Mucosa of rectum (tissue), 2 donors: Measurements from ENCODE around the gene KAT6B.
"Not testable (repeated sequence)": the region's sequence is repeated elsewhere in the genome, so short reads cannot be mapped to it uniquely, and the experiment has no call there.

Experiments used
- H3K27ac ChIP-seq, 2 donors: one replicate each; pipeline ENCODE4 v1.7.0; 2013; ENCODE audit warnings: inconsistent platforms in 2 of 2, low read depth in 2 of 2, low read length in 2 of 2
- H3K27me3 ChIP-seq, 2 donors: one replicate each; pipeline ENCODE4 v1.7.0; 2013; ENCODE audit warnings: low read length in 2 of 2; ENCODE audit not compliant: control insufficient read depth in 2 of 2, insufficient read depth in 2 of 2
- H3K36me3 ChIP-seq, 2 donors: one replicate each; pipeline ENCODE4 v1.7.0; 2013; ENCODE audit warnings: low read length in 2 of 2; ENCODE audit not compliant: control insufficient read depth in 2 of 2, insufficient read depth in 2 of 2
- H3K4me1 ChIP-seq, 2 donors: one replicate each; pipeline ENCODE4 v1.7.0; 2013; ENCODE audit warnings: low read length in 2 of 2, mild to moderate bottlenecking in 1 of 2; ENCODE audit not compliant: control insufficient read depth in 2 of 2, insufficient read depth in 2 of 2
- H3K4me3 ChIP-seq, 2 donors: one replicate each; pipeline ENCODE4 v1.7.0; 2013; ENCODE audit warnings: low read length in 2 of 2
- H3K9ac ChIP-seq, 2 donors: one replicate each; pipeline ENCODE4 v1.7.0; 2013; ENCODE audit warnings: low read length in 2 of 2, low read depth in 1 of 2, mild to moderate bottlenecking in 1 of 2
- H3K9me3 ChIP-seq, 2 donors: one replicate each; pipeline ENCODE4 v1.7.0; 2013; ENCODE audit warnings: low read length in 2 of 2; ENCODE audit not compliant: control insufficient read depth in 2 of 2
- donor health status: healthy.
- donor health status: Normal muscosa, but diverticular disease.

KAT6B gene

DNA sequence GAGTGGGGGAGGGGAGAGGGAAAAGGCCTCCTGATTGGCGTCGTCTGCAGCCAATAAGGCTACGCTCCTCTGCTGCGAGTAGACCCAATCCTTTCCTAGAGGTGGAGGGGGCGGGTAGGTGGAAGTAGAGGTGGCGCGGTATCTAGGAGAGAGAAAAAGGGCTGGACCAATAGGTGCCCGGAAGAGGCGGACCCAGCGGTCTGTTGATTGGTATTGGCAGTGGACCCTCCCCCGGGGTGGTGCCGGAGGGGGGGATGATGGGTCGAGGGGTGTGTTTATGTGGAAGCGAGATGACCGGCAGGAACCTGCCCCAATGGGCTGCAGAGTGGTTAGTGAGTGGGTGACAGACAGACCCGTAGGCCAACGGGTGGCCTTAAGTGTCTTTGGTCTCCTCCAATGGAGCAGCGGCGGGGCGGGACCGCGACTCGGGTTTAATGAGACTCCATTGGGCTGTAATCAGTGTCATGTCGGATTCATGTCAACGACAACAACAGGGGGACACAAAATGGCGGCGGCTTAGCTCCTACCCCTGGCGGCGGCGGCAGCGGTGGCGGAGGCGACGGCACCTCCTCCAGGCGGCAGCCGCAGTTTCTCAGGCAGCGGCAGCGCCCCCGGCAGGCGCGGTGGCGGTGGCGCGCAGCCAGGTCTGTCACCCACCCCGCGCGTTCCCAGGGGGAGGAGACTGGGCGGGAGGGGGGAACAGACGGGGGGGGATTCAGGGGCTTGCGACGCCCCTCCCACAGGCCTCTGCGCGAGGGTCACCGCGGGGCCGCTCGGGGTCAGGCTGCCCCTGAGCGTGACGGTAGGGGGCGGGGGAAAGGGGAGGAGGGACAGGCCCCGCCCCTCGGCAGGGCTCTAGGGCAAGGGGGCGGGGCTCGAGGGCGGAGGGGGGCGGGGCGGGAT, at the start of gene KAT6B:
TSS of gene KAT6B (plus strand) at position 459 of the 903 bp plus-strand sequence. CDS start 16,258 bp downstream, outside the sequence.
- Histone ChIP-seq H3K36me3 (no peaks in the 10 kb centered on the region), H3K27me3 (no peaks in the 10 kb centered on the region), H3K4me1 (peaks cover 20 to 26% of the 10 kb centered on the region in 2 donors), H3K9ac (peak within 1 kb of the TSS; percentile 79 to 94), H3K4me3 (peak within 1 kb of the TSS; percentile 86 to 92), H3K27ac (peak within 1 kb of the TSS; percentile 99 to 100), H3K9me3 (no peaks in the 10 kb centered on the region)

DNA sequence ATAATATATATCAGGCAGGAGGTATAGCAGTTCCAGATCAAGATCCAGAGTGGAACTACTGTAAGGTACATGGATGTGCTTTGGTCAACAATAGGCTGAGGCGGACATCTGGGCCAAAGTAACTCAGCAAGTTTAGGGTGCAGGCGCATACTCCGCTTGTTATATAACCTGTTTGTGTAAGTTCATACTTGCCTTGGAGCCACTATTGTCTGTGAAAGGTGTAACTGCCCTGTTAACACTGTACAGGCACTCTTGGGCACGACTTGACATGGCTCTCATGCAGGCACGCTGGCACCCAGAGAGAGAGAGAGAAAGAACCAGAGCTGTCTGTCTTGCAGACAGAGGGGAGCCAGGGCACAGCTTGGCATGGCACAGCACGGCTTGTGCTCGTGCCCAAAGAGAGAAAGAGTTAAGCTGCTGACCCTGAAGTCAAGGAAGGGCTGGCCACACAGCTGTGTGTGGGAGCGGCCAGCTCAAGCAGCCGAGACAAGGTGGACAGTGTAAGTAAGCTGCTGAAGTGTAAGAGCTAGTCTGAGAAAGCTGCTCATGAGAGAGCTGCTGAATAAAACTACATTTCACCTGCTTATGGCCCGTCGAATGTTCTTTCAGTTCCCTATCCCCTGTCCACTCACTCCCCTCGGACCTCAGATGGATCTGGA, 47.8 kb upstream of the KAT6B start:
- no peak overlapping the region for H3K9ac ChIP-seq

DNA sequence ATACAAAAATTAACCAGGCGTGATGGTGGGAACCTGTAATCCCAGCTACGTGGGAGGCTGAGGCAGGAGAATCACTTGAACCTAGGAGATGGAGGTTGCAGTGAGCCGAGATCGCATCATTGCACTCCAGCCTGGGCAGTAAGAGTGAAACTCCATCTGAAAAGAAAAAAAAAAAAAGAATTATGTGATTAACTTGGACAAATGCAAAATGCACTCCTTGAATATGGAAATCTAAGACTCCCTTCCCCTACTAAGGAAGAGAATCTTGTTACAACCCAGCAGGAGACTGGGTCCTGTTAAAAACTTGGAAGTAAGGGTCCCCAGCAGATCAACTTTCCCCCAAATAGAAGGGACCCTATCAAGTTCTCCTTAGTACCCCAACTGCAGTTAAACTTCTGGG, 44.5 kb upstream of the KAT6B start:
- not testable (repeated sequence) for H3K27me3 ChIP-seq

More for the DNA sequence above, 47.8 kb upstream of the KAT6B start:
- Histone ChIP-seq H3K4me3 (no peak overlapping the region), H3K36me3 (no peaks in the 10 kb centered on the region), H3K27ac (no peak overlapping the region), H3K4me1 (no peaks in the 10 kb centered on the region), H3K27me3 (no peaks in the 10 kb centered on the region), H3K9me3 (no peaks in the 10 kb centered on the region)

DNA sequence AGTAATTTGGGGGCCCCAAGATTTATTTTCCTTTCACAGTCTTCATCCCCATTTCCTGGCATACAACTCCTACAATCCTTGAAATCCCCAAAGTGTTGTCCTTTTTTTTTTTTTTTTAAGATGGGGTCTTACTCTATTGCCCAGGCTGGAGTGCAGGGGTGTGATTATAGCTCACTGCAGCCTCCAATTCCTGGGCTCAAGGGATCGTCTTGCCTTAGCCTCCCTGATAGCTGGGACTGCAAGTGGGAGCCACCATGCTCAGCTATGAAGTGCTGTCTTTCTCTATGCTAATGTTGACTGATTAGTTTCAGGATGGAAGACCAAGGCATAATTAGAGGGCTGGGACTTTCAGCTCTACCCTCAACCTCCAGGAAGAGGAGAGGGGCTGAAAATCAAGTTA, 41.9 kb upstream of the KAT6B start:
- no peak overlapping the region for H3K4me3 ChIP-seq
- H3K4me1 ChIP-seq, result no peaks in the 10 kb centered on the region
- no peak overlapping the region for H3K27ac ChIP-seq
- H3K27me3 ChIP-seq, result no peaks in the 10 kb centered on the region
- H3K9me3 ChIP-seq, result no peaks in the 10 kb centered on the region
- no peak overlapping the region for H3K9ac ChIP-seq
- H3K36me3 ChIP-seq, result no peaks in the 10 kb centered on the region

More for the DNA sequence above, 44.5 kb upstream of the KAT6B start:
- not testable (repeated sequence) for H3K4me3 ChIP-seq, H3K27ac ChIP-seq, H3K9me3 ChIP-seq, H3K4me1 ChIP-seq, H3K36me3 ChIP-seq, H3K9ac ChIP-seq

DNA sequence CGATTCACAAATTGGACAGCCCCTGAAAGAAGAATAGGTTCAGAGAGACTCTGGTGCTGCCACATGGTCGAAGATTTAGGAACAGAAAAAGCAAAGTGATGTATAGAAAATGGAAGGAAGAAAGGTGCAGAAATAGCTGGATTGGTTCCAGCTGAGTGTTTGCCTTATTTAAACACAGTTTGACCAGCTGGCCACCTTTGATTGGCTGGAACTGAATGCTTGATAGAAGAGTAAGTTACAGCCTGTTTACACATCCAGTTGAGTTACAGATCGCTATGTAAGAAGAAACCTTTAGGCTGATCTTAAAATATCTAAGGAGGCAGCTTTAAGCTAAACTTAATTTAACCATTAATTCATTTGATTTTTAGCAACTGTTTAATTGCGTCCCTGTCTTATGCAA, 40.3 kb upstream of the KAT6B start:
- no peaks in the 10 kb centered on the region for H3K36me3 ChIP-seq
- no peak overlapping the region for H3K4me3 ChIP-seq
- H3K27ac ChIP-seq, result no peak overlapping the region
- H3K27me3 ChIP-seq, result no peaks in the 10 kb centered on the region
- H3K4me1 ChIP-seq, result no peaks in the 10 kb centered on the region
- H3K9me3 ChIP-seq, result no peaks in the 10 kb centered on the region
- no peak overlapping the region for H3K9ac ChIP-seq

DNA sequence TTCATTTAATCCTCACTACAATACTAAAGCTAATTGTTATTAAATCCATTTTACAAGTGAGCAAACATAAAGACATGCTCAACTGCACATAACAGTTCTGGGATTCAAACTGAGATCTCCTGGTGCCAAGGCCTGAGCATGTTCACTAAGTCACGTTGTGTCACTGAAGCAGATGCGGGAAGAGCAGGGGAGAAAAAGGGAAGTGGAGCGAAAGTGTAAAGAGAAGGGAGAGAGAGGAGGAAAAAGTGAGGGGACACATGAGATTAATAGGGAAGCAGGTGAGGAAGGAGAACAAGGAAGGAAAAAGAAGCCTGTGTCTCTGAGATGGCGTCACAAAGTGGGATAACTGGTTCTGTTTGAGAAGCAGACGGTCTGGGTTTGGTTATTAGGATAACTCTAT, 38.9 kb upstream of the KAT6B start:
- Histone ChIP-seq H3K4me1 (no peaks in the 10 kb centered on the region), H3K4me3 (no peak overlapping the region), H3K27ac (no peak overlapping the region), H3K36me3 (no peaks in the 10 kb centered on the region), H3K9ac (no peak overlapping the region), H3K9me3 (no peaks in the 10 kb centered on the region), H3K27me3 (no peaks in the 10 kb centered on the region)

DNA sequence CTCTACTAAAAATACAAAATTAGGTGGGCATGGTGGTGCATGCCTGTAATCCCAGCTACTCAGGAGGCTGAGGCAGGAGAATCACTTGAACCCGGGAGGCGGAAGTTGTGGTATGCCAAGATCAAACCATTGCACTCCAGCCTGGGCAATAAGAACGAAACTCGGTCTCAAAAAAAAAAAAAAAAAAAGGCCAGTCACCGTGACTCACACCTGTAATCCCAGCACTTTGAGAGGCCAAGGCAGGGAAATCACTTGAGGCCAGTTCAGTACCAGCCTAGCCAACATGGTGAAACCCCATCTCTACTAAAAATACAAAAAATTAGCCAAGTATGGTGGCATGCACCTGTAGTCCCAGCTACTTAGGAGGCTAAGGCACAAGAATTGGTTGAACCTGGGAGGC, 34.4 kb upstream of the KAT6B start:
- not testable (repeated sequence) for H3K9ac ChIP-seq, H3K27ac ChIP-seq, H3K36me3 ChIP-seq, H3K4me1 ChIP-seq, H3K9me3 ChIP-seq, H3K4me3 ChIP-seq, H3K27me3 ChIP-seq

DNA sequence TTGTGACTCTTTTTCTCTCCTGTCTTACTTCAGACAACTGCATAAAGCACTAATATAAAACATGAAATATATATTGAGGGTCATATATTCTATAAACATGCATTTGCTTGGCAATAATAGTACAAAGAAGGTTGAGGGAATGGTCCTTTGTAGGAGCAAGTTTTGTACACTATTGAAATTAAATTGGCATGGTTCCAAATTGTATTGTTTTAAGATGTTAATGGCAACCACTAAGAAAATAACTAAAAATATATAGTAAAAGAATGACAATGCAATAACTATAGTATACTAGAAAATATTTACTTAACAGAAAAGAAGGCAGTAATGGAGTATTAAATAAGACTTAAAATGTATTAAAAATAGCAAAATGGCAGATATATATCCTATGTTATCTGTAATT, 33.7 kb upstream of the KAT6B start:
- Histone ChIP-seq H3K9me3 (no peaks in the 10 kb centered on the region), H3K4me1 (no peaks in the 10 kb centered on the region), H3K9ac (no peak overlapping the region), H3K27ac (no peak overlapping the region), H3K4me3 (no peak overlapping the region), H3K27me3 (no peaks in the 10 kb centered on the region), H3K36me3 (no peaks in the 10 kb centered on the region)

DNA sequence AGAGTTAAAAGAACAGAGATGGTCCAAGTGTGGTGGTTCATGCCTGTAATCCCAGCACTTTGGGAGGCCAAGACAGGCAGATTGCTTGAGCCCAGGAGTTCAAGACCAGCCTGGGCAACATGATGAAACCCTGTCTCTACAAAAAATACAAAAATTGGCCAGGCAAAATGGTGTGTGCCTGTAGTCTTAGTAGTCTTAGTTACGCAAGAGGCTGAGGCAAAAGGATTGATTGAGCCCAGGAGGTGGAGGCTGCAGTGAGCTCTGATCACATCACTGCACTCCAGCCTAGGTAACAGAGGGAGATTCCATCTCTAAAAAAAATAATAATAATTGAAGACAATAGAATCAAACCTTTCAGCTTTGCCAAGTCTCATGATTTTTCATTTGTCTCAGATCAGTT, 33.2 kb upstream of the KAT6B start:
- not testable (repeated sequence) for H3K27me3 ChIP-seq

DNA sequence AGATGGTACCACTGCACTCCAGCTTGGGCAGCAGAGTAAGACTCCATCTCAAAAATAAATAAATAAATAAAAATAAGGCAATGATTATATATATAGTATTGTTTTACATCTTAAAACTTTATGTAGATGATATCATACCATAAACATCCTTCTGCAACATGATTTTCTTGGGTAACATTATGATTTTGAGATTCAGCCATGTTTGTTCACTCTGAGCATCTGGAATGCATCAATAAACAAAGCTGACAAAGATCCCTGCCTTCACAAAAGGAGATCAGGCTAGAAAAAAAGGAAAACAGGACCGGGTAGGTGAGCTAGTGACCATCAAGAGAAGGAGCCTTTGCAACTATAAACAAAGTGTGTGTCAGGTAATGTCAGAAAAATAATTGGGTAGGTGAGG, 31.9 kb upstream of the KAT6B start:
- Histone ChIP-seq H3K27me3 (no peaks in the 10 kb centered on the region), H3K36me3 (no peaks in the 10 kb centered on the region), H3K4me3 (no peak overlapping the region), H3K9ac (no peak overlapping the region), H3K27ac (no peak overlapping the region), H3K9me3 (no peaks in the 10 kb centered on the region), H3K4me1 (no peaks in the 10 kb centered on the region)

More for the DNA sequence above, 33.2 kb upstream of the KAT6B start:
- not testable (repeated sequence) for H3K27ac ChIP-seq, H3K36me3 ChIP-seq, H3K9me3 ChIP-seq, H3K9ac ChIP-seq, H3K4me1 ChIP-seq, H3K4me3 ChIP-seq
